CD4-positive, alpha-beta T cell treated with Interleukin-6 for 4 hours (primary cell): ENCODE data around the gene CRYBG2.
"Not testable (repeated sequence)": the region's sequence is repeated elsewhere in the genome, so short reads cannot be mapped to it uniquely, and the experiment has no call there.

Source experiments
- DNase-seq: peaks from one replicate; pipeline ENCODE4 v3.0.0-alpha.2; 2020; ENCODE audit warnings: mixed read lengths

The CRYBG2 gene

DNA sequence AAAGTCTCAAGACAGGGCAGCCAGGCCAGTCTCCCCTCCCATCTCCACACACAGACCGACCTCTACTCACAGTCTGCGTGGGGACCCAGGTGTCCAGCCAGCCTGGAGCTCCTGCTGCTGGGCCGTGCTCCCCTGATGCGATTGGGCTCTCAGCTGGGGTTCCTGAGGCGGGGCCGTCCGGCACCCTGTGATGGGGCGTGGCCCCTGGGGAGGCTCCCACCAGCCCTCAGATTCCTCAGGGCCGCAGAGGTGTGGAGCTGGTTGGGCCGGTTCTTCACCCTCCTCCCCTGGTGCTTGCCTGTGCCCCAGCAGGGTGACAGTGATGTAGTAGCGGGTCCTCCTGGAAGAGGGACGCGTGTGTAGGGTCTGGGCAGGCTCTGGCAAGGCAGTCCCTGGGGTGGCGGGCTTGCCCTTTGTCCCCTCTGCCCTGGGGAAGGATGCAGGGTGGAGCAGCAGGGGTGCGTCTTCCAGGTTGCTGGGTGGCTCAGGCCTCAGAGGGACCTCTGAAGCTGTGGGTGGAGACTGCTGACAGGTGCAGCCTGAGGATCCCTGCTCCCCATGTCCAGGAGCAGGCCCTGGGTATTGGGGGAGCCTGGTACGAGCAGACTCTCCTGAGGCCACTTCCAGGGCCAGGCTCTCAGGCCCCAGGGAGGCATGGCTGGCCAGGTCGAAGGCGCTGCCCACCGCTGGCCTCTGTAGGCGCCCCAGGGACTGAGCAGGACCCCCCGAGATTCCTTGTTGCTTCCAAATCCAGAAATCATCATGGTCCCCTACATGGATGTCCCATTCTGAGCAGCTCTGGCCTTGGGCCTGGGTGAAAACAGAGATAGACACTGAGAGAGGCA lies at the start of gene CRYBG2:
CRYBG2 (minus strand) TSS at position 155 of the 845 bp plus-strand sequence. CDS start 7,473 bp downstream, outside the sequence.
- no peak for DNase-seq

DNA sequence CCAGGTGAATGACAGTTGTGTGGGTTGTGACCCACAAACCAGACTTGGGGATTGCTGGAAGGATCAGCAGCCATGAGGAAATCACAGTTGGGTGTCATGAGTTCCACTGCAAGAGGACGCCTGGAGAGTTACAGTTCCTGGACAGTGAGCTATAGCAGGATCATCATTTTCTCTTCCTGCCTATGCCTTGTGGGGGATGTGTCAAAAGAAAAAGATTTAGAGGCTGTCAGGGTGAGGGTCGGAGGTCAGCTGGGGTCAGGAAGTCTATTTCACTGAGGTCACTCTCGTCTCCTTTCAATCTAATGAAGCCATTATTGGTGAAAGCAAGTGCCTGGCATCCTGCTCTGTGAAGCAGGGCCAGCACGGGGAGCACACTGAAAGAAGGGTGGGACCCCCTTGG lies 49.7 kb upstream of the CRYBG2 start:
- no peak for DNase-seq

DNA sequence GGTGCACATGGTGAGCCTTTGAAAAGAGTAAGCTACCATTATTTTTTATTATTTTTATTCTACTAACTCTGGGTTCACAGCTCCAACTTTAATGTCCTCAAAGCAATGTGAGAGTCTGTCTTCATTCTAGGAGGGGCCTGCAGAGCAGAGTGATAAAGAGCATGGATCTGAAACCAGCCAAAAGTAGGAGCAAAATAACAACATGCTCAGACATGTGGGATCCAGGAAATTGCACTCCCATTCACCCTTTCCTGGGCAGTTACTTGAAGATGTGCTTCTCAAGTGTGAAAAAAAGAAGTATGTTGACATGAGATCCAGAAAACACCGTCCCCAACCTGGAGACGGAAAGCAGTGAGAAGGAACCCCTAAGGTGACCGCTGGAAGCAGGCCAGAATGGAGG lies 48.0 kb upstream of the CRYBG2 start:
- no peak for DNase-seq

DNA sequence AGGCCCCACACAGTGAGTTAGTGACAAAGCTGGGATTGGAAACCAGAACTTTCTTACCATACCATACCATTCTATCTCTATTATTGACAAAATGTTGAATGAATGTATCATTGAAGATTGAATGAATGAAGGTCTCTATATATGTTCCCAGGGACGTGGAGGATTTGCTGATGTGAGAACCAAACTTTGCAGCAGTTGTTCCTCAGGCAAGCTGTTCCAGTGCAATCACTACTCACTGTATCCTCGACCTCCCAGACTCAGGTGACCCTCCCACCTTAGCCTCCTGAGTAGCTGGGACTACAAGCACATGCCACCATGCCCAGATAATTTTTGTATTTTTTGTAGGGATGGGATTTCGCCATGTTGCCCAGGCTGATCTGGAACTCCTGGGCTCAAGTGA lies 45.1 kb upstream of the CRYBG2 start:
- no peak for DNase-seq

DNA sequence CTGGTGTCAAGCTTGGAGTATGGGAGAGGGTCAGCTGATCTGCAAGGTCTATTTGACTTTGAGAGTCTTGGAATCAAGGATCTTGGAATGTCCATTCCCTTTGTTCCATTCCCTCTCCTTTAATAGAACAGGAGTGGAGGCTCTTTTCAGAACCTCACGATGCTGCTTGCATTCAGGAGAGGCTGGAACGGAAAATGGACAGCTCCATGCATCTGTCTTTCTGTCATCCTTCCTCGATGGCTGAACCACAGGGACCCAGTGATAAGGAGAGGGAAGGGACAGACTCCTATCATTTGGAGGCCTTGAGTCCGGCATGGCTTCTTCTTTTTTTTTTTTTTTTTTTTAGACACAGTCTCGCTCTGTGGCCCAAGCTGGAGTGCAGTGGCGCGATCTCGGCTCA lies 41.8 kb upstream of the CRYBG2 start:
- no peak for DNase-seq

DNA sequence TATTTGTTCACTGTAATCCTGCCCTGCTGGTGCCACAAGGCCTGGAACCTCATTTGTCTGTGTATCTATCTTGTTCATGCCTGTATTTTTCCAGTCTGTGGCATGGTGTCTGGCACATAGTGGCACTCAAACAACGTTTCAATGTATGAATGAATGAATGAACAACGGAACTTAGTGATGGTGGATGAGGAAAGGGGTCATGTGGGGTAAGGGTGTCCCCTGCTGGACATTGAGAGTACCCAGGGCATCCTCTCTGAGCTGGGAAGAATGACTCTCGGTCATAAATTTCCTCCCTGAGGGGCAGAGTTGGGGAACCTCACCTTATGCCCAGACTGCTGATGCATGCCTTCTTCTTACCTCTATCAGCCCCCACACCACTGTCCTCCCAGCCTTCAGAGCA lies 37.5 kb upstream of the CRYBG2 start:
- peak; percentile 61 for DNase-seq

DNA sequence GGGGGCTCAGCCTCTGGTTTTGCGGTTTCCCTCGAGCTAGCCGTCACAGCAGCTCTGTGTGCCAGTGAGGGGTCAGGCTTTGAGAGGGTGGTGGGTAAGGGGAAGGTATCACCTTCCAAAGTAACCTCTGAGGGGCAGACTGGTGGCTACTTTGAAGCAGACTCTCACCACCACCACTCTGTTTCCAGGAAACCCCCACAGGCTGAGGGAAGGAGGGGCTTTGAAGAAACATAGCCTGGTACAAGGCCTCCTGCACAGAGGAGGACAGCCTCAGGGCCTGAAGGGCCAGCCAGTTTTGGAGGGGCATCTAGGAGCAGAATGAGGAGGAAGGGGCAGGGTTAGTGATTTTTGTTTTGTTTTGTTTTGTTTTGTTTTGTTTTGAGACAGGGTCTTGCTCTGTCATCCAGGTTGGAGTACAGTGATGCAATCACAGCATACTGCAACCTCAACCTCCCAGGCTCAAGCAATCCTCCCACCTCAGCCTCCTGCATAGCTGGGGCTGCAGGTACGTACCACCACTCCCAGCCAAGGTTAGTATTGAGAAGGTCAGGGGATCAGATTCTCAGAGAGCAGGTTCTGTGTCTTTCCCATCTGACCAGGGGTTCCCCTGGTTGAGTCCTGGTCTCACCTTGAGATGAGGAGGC lies 35.8 kb upstream of the CRYBG2 start:
- no peak for DNase-seq

DNA sequence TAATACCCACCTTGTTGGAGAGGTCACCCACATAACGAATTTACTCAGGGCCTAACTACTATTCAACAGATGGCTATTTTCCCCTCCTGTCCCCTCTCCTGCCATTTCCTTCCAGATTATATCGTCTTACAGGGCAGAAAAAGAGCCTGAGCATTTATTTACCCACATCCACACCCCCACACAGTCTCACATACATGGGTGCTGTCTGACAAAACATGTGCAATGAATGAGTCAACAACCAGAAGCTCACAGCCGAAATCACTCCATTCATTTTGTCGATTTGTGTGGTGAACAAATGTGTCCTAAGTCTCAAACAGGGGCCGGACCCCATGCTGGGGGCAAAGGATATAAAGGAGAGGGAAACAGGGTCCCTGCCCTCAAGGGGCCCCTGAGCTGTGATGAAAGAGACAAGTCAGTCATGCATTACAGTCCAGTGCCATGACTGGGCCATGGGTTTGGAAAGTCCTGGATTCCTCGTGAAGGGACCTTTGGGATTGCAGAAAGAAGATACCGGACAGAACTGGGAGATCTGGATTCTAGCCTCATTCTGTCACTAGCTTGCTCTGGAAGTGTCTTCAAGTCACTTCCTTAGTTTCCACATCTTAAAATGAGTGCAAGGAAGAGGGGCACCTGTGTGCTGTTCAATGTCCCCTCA lies 35.0 kb upstream of the CRYBG2 start:
- DNase-seq, result no peak

DNA sequence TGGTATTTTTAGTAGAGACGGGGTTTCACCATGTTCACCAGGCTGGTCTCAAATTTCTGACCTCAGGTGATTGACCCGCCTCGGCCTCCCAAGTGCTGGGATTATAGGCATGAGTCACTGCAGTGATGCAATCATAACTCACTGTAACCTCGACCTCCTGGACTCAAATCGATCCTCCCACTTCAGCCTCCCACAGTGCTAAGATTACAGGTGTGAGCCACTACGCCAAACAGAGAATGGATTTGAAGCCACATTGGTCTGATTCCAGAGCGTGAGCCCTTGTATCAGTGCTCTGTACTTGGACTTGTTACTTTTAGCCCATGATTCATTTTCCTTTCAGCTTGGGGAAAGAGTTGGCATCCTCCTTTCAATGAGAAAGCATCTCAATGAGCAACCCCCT lies 33.5 kb upstream of the CRYBG2 start:
- no peak for DNase-seq

- not testable (repeated sequence) for DNase-seq
Measured at GRCh38 chr1:26385063-26385462, 31.1 kb upstream of the CRYBG2 start.

GRCh38 chr1:26384076-26384475 lies 30.1 kb upstream of the CRYBG2 start:
- DNase-seq, result no peak

- no peak for DNase-seq
Measured at GRCh38 chr1:26378879-26379251, 24.9 kb upstream of the CRYBG2 start.

DNA sequence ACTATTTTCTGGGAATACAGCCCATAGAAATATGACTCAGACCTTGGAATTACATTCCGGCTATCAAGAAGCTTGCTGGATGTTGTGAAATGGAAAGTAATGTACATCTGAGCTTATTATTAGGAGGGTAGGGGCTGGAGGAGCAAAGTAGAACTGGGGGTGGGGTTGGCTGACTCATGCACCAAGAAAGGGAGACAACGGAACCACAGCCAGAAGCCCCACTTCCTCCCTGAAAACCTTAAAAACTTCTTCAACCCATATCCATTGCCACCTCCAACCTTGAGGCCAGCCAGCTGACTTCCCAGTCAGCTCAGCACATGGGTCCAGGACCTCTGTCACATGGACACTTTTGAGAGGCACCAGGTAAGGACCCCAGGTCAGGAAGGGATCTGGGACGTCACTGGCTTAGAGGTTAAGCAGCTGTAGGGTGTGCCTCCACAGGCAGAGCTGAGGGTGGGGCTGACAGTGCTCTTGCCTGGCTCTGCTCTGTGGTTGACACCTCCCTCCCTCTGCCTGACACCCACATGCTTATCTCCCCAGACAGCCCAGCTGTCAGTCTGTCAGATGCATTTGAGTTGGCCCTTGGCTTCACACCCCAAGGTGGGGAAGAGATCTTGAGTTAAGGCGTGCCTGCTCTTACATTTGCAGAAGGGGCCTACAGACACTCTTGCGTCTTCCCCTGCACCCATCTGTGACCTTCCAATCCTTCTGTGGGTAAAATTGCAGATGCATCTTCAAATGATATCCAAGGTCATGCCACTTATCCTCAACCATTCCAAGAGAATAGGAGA lies 24.4 kb upstream of the CRYBG2 start:
- DNase-seq, result peak; percentile 85

- DNase-seq, result no peak
Measured at GRCh38 chr1:26376050-26376449, 22.1 kb upstream of the CRYBG2 start.

DNA sequence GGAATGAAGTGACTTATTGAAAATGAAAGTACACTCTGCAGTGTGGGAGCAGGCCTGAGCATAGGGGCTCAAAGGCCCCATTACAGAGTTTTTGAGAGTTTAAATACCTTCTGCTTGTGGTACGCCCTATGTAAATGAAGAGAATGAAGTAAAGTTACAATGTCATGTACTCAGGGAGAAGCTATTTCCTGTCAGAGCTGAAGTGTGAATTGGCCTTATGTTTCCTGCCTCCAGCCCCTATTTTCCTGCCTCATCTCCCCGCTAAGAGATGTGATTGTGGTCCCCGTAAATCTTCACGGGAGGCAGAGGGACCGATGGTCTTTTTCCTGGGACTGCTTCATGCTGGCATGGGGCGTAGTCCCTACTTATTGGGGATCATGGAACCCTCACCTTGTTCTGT lies 21.2 kb upstream of the CRYBG2 start:
- DNase-seq, result no peak

DNA sequence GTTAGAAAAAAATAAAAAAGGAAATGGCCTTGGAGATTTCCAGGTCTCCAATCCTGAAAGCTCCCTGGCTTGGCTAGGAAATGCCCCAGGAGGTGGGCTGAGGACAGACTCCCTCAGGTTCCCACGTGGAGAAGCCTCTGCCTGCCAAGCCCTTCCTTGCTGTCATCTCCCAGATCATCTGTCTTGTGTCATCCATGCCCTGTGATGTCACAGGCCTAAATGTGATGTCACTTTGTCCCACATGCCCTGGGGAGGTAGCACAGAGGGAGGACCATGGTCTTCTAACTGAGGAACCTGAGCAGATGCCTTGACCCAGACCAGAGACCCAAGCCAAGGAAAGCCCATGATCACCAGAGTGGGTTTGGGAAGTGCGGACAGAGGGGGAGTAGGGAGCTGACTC lies 20.4 kb upstream of the CRYBG2 start:
- DNase-seq, result not testable (repeated sequence)

- DNase-seq, result no peak
Measured at GRCh38 chr1:26373789-26374188, 19.9 kb upstream of the CRYBG2 start.

GRCh38 chr1:26373281-26373680 lies 19.4 kb upstream of the CRYBG2 start:
- peak; percentile 64 for DNase-seq

DNA sequence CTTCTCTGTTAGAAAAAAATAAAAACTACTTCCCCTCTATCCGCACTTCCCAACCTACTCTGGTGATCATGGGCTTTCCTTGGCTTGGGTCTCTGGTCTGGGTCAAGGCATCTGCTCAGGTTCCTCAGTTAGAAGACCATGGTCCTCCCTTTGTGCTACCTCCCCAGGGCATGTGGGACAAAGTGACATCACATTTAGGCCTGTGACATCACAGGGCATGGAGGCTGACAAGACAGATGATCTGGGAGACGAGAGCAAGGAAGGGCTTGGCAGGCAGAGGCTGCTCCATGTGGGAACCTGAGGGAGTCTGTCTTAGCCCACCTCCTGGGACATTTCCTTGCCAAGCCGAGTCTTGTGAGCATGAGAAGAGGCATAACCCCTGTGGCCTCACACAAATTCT lies 18.7 kb upstream of the CRYBG2 start, which contains the start of gene ZNF683:
ZNF683 (minus strand) TSS at position 140 of the 400 bp plus-strand sequence. CDS start 4,179 bp downstream, outside the sequence.
- not testable (repeated sequence) for DNase-seq

DNA sequence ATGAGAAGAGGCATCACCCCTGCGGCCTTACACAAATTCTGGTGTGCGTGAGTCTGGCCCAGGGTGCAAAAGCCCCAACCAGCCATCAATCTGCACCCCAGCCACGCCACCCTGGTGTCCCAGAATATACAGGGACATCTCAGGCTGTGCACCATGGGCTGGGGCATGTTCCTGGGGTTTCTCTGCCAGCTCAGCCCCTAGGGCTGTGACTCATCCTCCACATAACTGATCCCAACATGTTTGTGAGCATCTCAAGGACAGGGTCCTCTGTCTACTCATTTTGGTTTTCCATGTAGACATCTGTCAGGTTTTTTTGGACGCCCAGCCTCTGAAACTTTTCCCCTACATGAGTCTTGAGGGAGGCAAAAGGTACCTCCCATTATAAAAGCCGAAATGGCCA lies 18.1 kb upstream of the CRYBG2 start:
- DNase-seq, result peak; percentile 35

GRCh38 chr1:26370591-26371382 lies 16.9 kb upstream of the CRYBG2 start:
- peak; percentile 21 for DNase-seq

DNA sequence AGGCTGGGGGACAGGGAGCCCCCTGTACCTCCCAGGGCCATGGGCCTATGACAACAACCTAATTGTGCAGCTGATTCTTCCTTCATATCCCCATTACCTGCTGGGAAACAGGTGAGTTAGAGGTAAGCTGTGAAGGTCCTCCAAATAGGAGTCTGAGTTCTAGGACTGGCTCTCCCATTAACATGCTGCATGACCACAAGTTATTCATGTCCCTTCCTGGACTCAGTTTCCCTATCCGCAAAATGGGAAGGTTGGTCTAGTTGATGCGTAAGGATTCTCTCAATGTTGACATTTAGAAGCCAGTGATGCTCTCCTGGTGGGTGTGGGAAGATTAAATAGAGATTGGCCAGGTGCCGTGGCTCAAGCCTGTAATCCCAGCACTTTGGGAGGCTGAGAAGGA lies 14.6 kb upstream of the CRYBG2 start:
- no peak for DNase-seq
